GM21526 (cell line): ENCODE measurements around the gene CDKL1.
"Not testable (repeated sequence)": the region's sequence is repeated elsewhere in the genome, so short reads cannot be mapped to it uniquely, and the experiment has no call there.

Experiments used
- ATAC-seq: cut with Tn5 transposase; IDR thresholded peaks from one replicate; pipeline ENCODE4 v1.9.1; 2021; ENCODE audit warnings: moderate library complexity; ENCODE audit not compliant: unreplicated experiment, low FRiP score

Gene CDKL1

DNA sequence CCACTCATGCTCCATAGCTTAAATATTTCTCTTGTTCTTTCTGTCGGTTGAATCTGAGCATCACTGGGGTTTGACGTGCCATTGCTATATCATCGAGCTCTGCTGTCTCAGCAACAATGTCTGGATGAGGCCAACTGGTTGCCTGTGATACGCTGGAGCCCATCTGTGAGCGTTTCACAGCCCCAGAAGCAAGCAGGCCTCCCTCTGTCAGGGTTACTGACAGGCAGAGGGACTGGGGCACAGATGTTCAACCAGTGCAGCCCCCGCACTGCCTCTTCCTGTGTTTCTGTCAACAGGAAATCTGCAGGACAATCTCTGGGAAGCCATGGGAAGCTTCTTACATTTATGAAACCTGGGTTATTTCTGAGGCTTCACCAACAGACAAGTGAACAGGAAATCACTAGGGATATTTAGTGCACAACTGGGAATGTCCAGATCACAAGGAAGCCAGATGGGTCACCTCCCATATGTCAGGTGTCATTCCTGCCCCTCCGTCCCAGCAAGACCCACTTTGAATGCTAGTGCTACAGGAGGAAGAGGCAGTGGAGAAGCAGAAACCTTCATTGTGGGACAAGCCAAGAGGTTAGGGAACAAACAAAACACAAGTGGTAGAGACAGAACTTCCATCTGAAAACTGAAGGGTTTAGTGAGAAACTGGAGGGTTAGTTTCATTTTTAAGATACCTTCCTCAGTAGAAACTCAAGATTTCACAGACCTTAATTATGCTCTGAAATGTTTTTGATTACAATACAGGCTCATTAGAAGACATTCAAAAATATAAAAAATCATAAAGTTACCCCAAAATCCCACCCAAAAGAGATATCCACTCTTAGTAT lies 60.5 kb downstream of the CDKL1 start:
- ATAC-seq: no peak

DNA sequence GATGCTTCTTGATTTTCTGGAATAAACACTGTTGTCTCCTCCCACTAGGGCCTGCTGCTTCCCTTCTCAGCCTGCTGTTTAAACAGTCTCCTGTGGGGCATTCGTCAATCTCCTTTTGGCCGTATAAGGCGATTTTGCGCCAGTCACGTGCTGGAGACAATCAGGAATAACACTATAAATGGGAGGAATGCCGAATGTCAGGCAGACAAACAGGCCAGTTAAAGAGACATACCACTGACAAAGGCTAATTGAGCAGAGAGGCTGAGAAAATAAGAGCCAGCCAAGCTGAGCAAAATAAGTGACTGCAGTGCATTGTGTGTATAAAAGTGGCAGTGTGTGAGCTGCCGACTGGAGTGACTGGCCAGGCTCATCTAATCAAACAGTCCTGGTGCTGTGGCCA lies 61.3 kb downstream of the CDKL1 start:
- ATAC-seq: no peak

DNA sequence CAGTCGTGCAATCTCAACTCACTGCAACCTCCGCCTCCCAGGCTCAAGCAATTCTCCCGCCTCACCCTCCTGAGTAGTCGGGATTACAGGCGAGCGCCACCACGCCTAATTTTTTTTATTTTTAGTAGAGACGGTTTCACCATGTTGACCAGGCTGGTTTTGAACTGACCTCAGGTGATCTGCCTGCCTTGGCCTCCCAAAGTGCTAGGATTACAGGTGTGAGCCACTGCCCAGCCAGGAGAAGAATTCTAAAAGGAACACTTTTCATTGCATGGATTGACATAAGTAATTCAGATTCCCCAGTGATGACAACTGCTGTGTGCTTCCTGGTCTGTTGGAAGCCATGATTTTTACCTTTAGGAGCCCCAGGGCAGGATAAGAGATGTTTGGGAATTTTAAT lies 62.5 kb downstream of the CDKL1 start:
- ATAC-seq: no peak

DNA sequence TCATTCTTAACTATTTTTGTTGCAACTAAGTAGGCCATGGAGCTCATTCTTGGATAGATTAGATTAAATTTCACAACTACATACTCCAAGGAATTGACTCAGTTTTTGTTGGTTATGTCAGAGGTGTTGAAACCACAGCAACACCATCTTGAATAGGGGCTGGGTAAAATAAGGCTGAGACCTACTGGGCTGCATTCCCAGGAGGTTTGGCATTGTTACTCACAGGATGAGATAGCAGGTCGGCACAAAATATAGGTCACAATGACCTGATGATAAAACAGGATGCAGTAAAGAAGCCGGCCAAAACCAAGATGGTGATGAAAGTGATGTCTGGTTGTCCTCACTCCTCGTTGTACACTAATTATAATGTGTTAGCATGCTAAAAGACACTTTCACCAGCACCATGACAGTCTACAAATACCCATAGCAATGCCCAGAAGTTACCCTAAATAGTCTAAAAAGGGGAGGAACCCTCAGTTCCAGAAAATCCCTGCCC lies 63.6 kb downstream of the CDKL1 start:
- ATAC-seq: no peak

DNA sequence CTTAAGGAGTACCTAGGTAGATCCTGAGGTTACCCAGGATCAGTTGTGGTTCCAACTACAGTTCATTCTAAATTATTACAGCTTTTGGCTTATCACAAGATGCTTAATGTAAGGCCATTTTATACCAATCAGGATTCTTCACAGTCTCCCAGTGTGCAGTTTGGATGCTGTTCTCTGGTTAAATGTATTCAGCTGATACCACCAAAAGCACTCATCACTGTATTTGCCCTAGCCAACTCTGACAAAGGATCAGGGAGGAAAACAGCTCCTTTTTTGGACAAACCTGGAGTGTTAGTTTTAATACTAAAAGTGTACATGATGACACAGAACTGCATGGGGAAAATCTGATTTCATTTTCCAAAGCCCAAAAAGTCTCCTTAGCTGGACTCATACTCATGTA lies 65.1 kb downstream of the CDKL1 start:
- no peak for ATAC-seq

DNA sequence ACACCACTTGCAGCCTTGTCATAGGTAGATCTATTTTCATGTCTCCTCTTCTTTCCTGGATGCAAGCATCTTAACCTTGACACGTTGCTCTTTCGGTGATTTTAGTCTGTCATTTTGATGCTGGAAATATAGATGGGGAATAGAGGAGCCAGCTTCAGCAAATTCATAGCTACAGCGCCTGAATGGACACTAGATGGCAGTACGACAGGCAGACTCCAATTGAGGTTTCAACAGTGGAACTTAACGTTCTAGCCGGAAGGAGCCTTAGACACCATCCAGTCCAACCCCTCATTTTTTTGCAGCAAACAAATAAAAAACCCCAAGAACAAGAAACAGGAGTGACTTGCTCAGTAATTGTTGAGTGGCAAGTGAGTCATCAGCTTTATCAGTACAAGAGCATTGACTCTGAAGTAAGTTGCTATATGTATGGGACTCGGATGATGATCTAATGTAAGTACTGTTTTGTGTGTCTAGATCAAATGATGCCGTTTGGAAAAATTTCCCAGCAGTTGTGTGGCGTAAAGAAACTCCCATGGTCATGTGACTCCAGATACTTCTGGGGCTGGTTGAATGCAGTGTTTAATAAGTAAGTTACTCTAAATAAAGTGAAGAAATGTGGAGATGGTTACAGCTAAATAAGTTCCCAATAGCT lies 75.5 kb downstream of the CDKL1 start:
- ATAC-seq: peak; percentile 84

DNA sequence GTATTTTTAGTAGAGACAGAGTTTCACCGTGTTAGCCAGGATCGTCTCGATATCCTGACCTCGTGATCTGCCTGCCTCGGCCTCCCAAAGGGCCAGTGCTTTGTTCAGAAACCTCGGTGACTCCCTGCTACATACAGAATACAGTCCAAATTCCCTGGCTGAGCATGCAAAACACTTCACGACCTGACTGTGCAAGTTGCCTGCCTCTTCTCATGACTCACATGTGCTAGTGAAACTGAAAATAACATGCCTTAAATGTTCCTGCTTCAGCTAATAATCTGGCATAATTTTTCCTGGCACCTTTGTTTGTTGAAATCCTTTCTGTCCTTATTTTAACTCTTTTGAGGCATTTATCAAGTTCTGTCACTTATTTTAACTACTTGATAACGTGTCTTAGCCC lies 76.4 kb downstream of the CDKL1 start:
- ATAC-seq: no peak

DNA sequence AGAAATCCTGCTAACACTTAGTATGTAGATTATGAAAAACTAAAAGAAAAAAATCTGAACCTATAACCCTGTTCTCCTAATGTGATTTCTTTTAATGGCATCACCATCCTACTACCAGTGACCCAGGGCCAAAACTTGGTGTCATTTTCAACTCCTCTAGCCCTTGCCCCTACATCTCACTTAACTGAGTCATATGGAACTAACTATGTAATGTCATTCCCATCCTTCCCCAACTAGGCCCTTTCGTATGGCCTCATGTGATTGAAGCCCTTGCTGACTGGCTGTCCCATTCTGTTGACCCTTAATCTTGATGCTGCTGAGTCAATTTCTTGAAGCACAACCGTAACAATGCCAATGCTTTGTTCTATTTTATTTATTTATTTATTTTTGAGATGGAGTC lies 77.0 kb downstream of the CDKL1 start:
- ATAC-seq: no peak

DNA sequence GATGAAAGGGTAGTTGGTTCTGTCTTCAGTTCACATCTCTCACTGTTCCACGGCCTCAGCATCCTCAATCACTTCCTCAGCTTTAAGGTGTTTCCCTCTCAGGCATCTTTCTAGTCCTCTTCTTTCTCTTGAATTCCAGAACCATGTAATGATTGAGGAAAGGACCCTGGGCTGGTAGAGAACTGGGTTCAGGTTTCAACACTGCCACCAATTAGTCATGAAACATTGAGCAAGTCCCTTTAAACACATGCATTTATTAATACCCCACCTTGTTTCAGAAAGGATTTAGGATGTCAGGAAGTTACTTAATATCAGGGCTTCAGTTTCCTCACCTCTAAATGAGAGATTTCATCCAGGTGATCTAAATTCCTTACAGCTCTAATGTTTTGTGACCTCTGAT lies 77.4 kb downstream of the CDKL1 start:
- ATAC-seq: no peak

DNA sequence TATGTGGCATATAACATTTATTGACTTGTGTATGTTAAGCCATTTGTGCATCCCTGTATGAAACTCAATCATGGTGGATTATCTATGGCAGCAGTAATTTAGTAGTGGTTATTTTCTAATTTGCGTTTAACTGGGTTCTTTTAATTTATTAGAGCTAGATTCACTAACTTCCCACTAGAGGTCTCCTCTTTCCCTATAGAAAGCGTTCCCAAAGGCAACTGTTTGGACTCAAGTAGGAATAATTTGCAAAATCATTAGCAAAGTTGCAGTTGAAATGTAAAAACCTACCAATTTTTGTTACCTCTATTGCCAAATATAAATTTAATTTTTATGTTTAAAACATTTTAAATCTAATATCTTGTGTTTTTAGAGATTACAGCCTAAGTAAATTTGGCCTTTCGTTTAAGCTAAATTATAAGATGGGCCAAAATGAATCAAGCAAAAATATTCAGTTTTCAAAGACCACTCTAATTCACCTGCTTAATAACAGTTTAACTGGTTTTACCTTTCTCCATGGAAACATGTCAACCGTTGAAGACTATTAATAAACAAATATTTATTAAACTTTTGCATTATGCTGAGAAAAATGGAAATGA lies 78.6 kb downstream of the CDKL1 start:
- no peak for ATAC-seq

DNA sequence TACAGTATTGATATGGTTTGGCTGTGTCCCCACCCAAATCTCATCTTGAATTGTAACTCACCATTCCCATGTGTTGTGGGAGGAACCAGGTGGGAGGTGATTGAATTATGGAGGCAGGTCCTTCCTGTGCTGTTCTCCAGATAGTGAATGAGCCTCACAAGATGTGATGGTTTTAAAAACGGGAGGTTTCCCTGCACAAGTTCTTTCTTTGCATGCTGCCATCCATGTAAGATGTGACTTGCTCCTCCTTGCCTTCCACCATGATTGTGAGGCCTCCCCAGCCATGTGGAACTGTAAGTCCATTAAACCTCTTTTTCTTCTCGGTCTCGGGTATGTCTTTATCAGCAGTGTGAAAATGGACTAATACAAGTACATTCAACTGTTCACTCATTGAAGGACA lies 82.6 kb downstream of the CDKL1 start:
- not testable (repeated sequence) for ATAC-seq

DNA sequence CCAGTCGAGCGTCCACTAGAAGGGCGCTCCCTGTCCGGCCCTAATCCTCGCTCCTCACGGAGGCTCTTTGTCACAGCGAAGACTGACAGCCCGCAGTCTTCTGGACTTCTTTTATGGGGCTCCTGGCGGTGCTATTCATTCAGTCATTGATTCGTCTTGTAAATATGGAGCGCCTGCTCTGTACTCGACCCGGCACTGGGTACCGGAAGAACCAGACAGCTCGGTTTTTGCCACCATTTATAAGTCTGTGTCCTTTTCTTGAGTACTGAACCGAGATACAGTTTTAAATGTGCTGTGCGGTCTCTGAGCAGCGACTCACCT lies 84.0 kb downstream of the CDKL1 start:
- ATAC-seq: peak; percentile 3

DNA sequence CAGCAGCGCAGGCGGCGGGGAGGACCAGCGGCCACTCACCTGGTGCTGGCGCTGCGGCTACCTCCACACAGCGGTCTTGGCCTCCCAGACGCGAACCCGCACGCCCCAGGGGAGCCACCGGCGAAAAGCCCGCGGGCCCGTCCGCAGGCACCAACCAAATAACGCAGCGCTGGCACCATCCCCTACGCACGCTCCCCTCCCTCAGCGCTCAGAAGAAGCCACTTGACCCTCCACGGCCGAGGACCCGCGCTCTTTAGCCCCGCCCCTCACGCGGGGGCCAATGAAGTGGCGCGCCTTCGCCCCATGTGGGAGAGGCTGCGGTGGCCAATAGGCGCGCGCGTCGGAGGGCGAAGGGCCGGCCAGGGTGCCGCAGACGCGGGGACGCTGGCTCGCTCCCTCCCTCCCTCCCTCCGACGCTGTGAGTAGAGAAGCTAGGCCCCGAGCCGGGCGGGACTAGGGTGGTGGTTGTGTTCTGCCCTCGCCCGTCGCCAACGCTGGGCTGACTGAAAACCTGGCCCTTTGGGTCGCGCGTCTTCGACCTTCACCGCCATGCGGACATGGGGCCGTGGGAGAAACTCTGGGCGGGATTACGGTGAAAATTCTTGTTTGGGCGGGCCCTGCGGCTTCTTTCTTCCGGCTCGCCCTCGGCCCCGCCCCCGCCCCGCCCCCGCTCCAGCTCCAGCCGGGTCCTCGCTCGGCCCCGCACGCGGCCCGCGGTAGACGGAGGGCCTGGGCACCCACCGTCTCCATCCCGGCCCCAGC lies 84.5 kb downstream of the CDKL1 start, which contains the start of the genes DMAC2L and L2HGDH:
TSS of gene DMAC2L (plus strand) at position 353 of the 762 bp plus-strand sequence. CDS start 9,164 bp downstream, outside the sequence.
TSS of gene L2HGDH (minus strand) at position 258 of the 762 bp plus-strand sequence. CDS start at position 179, 79 bp downstream.
- ATAC-seq: peak; percentile 91

DNA sequence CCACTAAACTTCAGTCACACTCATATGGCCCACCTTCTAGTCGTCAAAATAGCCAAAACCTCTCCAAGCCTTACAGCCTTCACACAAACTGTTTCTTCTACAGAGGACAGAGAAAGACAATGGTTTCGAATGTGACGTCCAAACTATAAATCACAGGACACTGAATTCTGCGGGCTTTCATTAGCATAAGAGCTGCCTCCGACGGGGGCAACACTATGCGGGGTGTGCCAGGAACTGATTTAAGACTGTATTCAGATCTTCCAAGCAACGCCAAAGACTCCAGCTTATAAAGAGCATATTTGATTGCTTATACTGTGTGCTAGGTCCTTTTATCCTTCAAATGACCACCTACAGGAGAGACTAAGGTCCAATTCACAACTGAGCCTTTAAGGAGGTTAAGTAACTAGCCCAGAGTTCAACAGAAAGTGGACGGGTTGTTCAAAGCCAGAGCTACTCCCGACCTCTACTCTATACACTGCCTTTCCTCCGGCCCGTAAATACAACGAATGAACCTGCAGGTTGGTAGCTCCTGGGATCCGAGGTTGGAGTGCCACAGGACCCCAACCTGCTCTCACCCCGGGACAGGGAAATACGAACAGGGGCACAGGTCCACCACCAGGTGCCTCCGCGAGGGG lies 85.2 kb downstream of the CDKL1 start:
- ATAC-seq: peak; percentile 23

DNA sequence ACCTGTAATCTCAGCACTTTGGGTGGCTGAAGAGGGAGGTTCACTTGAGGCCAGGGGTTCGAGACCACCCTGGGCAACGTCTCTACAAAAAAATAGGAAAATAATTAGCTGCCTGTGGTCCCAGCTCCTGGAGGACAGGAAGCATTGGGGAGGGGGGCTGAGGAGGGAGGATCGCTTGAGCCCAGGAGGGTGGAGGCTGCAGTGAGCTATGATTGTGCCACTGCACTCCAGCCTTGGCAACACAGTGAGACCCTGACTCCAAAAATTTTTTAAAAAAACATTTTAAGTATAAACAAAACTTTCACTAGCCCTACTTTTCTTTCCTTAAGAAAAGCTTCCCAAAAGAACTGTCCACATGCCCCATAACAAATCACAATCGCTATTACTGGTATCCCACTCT lies 86.2 kb downstream of the CDKL1 start:
- no peak for ATAC-seq

DNA sequence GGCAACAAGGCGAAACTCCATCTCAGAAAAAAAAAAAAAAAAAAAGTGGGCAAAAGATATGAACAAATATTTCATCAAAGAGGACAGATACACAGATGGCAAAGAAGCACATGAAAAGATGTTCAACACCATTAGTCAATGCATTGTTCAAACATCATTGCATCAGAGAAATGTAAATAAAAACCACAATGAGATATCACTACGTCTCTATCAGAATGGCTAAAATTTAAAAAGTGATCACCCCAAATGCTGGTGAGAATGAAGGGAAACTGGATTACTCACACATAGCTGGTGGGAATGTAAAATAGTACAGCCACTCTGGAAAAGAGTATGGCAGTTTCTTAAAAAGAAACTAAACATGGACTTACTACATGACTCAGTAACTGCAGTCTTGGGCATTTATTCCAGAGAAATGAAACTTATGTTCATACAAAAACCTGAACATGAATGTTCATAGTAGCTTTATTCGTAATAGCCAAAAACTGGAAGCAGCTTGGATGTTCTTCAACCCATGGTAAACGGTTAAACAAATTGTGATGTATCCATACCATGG lies 88.2 kb downstream of the CDKL1 start:
- no peak for ATAC-seq

DNA sequence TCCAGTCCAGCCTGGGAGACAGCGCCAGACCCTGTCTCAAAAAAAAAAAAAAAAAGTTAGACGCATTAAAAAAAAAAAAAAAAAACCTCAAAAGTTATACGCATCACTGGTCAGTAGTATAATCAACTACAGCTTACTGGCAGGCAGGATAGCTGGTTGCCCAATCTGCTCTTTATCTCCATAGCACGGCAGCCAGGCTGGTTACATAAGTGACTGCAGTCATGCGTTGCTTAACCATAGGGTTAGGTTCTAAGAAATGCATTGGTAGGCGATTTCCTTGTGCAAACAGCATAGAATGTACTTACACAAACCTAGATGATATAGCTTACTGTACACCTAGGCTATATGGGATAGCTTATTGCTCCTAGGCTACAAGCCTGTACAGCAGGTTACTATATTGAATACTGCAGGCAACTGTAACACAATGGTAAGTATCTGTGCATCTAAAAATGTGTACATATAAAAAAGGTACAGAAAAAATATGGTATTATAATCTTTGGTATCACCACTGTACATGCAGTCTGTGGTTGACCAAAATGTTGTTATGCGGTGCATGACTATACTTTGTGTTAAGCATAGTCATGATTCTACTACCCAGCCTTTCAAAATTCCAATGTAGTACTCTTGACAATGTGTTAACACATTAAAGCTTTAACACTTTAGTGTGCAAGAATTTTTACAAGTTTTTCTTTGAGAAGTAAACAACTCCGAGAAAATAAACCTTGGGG lies 92.8 kb downstream of the CDKL1 start:
- no peak for ATAC-seq

DNA sequence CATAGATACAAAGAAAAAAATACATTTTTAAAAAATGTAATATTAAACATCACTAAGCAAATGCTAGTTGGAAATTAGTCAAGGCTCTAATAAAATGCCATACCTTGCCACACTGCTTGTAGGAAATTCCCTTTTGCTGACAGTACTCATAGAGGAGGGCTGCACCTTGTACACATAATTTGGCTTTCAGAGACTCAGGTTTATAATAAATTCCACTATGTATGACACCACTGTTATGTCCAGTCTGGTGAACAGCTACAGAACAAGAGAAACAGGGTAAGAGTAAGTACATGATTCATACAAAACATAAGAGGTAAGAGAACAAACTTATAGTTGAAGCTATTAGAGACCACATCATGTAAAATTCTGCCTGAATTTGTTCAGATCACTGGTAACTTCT lies 94.8 kb downstream of the CDKL1 start:
- no peak for ATAC-seq

DNA sequence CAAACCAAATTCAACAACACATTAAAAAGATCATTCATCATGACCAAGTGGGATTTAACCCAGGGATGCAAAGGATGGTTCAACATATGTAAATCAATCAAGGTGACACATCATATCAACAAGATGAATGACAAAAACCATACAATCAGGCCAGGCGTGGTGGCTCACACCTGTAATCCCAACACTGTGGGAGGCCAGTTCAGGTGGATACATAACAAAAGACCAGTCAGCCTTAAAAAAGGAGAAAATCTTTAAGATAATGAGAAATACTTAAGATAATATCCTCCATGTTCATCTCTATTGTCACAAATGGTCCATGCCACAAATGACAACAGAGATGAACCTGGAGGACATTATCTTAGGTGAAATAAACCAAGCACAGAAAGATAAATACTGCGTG lies 97.1 kb downstream of the CDKL1 start:
- ATAC-seq: no peak
